SK-N-MC (cell line): ENCODE measurements around the gene LRRFIP2.

Experiments
- EZH2 ChIP-seq: fragments of 200-600 bp; sonication (generic); IDR thresholded peaks from one replicate; pipeline ENCODE4 v1.6.1; 2017; ENCODE audit warnings: antibody characterized with exemption
- FOXP2 ChIP-seq: optimal IDR thresholded peaks from 2 replicates; pipeline ENCODE3; 2011; ENCODE audit warnings: mild to moderate bottlenecking, moderate library complexity; ENCODE audit not compliant: insufficient read depth; ENCODE audit errors: extremely low read length, control extremely low read depth

- TF ChIP-seq EZH2 (no peak), FOXP2 (no peak)
Observed at GRCh38 chr3:37117548-37117947, 56.8 kb downstream of the LRRFIP2 start.
